H9 (cell line): ENCODE results near the gene TMEM108. TPM values are rescaled to one million over a fixed set of nuclear protein-coding genes. Genes with fewer than 3 reads are reported as not detected.

ENCODE experiments used
- DNase-seq: peaks from one replicate; pipeline ENCODE4 v3.0.0-alpha.2; 2017
- H2AFZ ChIP-seq: one replicate; pipeline ENCODE4 v1.6.1; 2013; ENCODE audit warnings: mild to moderate bottlenecking, low read length, control low read depth, moderate library complexity
- H2AK5ac ChIP-seq: 2 replicates; pipeline ENCODE4 v1.6.1; 2013; ENCODE audit warnings: low read length, control low read depth, mixed read lengths; ENCODE audit not compliant: insufficient read length
- H2BK120ac ChIP-seq: one replicate; pipeline ENCODE4 v1.6.1; 2013; ENCODE audit warnings: low read depth, mild to moderate bottlenecking, low read length, control low read depth, inconsistent platforms; ENCODE audit not compliant: poor library complexity, severe bottlenecking
- H2BK12ac ChIP-seq: 2 replicates; pipeline ENCODE4 v1.6.1; 2013; ENCODE audit warnings: low read length, control low read depth, mixed read lengths, low read depth; ENCODE audit not compliant: insufficient read length
- H2BK15ac ChIP-seq: 2 replicates; pipeline ENCODE4 v1.6.1; 2013; ENCODE audit warnings: low read depth, low read length, control low read depth
- H2BK20ac ChIP-seq: one replicate; pipeline ENCODE4 v1.6.1; 2013; ENCODE audit warnings: low read depth, mild to moderate bottlenecking, low read length, control low read depth, inconsistent platforms; ENCODE audit not compliant: poor library complexity, severe bottlenecking
- H2BK5ac ChIP-seq: 2 replicates; pipeline ENCODE4 v1.6.1; 2013; ENCODE audit warnings: low read length, control low read depth, mixed read lengths; ENCODE audit not compliant: insufficient read length
- H3K14ac ChIP-seq: 2 replicates; pipeline ENCODE4 v1.6.1; 2013; ENCODE audit warnings: low read length, control low read depth; ENCODE audit not compliant: insufficient read depth
- H3K18ac ChIP-seq: 2 replicates; pipeline ENCODE4 v1.6.1; 2013; ENCODE audit warnings: low read depth, mild to moderate bottlenecking, mixed read lengths, low read length, control low read depth; ENCODE audit not compliant: insufficient read length
- H3K23ac ChIP-seq: 2 replicates; pipeline ENCODE4 v1.6.1; 2013; ENCODE audit warnings: low read length, control low read depth, mixed read lengths, low read depth; ENCODE audit not compliant: insufficient read length
- H3K23me2 ChIP-seq: 2 replicates; pipeline ENCODE4 v1.6.1; 2013; ENCODE audit warnings: low read depth, mild to moderate bottlenecking, mixed read lengths, low read length, control low read depth; ENCODE audit not compliant: insufficient read length, poor library complexity, severe bottlenecking
- H3K27ac ChIP-seq: 2 replicates; pipeline ENCODE4 v1.5.1; 2013; ENCODE audit warnings: low read length, control low read depth, mixed read lengths, low read depth; ENCODE audit not compliant: insufficient read length
- H3K27me3 ChIP-seq: 2 replicates; pipeline ENCODE4 v1.6.1; 2013; ENCODE audit warnings: low read length, control low read depth, inconsistent platforms; ENCODE audit not compliant: insufficient read depth
- H3K4ac ChIP-seq: 2 replicates; pipeline ENCODE4 v1.6.1; 2013; ENCODE audit warnings: low read depth, mild to moderate bottlenecking, control low read depth, inconsistent platforms, low read length, moderate library complexity
- H3K4me1 ChIP-seq: 2 replicates; pipeline ENCODE4 v1.6.1; 2013; ENCODE audit warnings: low read length, control low read depth, inconsistent platforms; ENCODE audit not compliant: insufficient read depth
- H3K4me2 ChIP-seq: 2 replicates; pipeline ENCODE4 v1.6.1; 2013; ENCODE audit warnings: low read length, control low read depth, mixed read lengths; ENCODE audit not compliant: insufficient read length, insufficient read depth
- H3K56ac ChIP-seq: 2 replicates; pipeline ENCODE4 v1.6.1; 2013; ENCODE audit warnings: low read depth, mild to moderate bottlenecking, mixed read lengths, low read length, control low read depth; ENCODE audit not compliant: insufficient read length
- H3K79me1 ChIP-seq: 2 replicates; pipeline ENCODE4 v1.6.1; 2013; ENCODE audit warnings: low read depth, mild to moderate bottlenecking, moderate library complexity, low read length, control low read depth, inconsistent platforms; ENCODE audit not compliant: insufficient read depth, poor library complexity, severe bottlenecking
- H3K79me2 ChIP-seq: 2 replicates; pipeline ENCODE4 v1.6.1; 2013; ENCODE audit warnings: low read length, control low read depth, inconsistent platforms; ENCODE audit not compliant: insufficient read depth
- H3K9ac ChIP-seq: 2 replicates; pipeline ENCODE4 v1.6.1; 2013; ENCODE audit warnings: low read length, control low read depth, mixed read lengths; ENCODE audit not compliant: insufficient read length; ENCODE audit errors: extremely low read depth
- H3K9me3 ChIP-seq: one replicate; pipeline ENCODE4 v1.6.1; 2013; ENCODE audit warnings: low read depth, low read length, inconsistent platforms; ENCODE audit not compliant: control insufficient read depth
- H3T11ph ChIP-seq: one replicate; pipeline ENCODE4 v1.6.1; 2013; ENCODE audit warnings: mild to moderate bottlenecking, low read length, control low read depth, inconsistent platforms
- H4K20me1 ChIP-seq: one replicate; pipeline ENCODE4 v1.6.1; 2013; ENCODE audit not compliant: control insufficient read depth, insufficient read length, insufficient read depth
- H4K5ac ChIP-seq: 2 replicates; pipeline ENCODE4 v1.6.1; 2013; ENCODE audit warnings: low read depth, mild to moderate bottlenecking, mixed read lengths, low read length, control low read depth; ENCODE audit not compliant: insufficient read length
- H4K8ac ChIP-seq: replicated peaks from 2 replicates; pipeline ENCODE4 v1.6.1; 2013; ENCODE audit warnings: low read length, control low read depth, mixed read lengths, low read depth; ENCODE audit not compliant: insufficient read length
- H4K91ac ChIP-seq: 2 replicates; pipeline ENCODE4 v1.6.1; 2013; ENCODE audit warnings: low read depth, mild to moderate bottlenecking, moderate library complexity, mixed read lengths, low read length, control low read depth; ENCODE audit not compliant: insufficient read length
- H3K27ac Mint-ChIP-seq, 3 experiments: 2 replicates in 2 of 3; 3 replicates in 1 of 3; pipeline ENCODE4 v1.8.0; 2020 to 2021; ENCODE audit warnings: mixed read lengths in 3 of 3, mild to moderate bottlenecking in 1 of 3, moderate library complexity in 1 of 3
- H3K27me3 Mint-ChIP-seq: 2 replicates; pipeline ENCODE4 v1.8.0; 2021; ENCODE audit warnings: low read depth, mild to moderate bottlenecking, moderate library complexity, mixed read lengths
- H3K36me3 Mint-ChIP-seq, 3 experiments: 2 replicates in 2 of 3; 3 replicates in 1 of 3; pipeline ENCODE4 v1.8.0; 2020 to 2021; ENCODE audit warnings: low read depth in 3 of 3, mixed read lengths in 3 of 3; ENCODE audit not compliant: insufficient read depth in 1 of 3
- H3K4me1 Mint-ChIP-seq, 2 experiments: 2 replicates each; pipeline ENCODE4 v1.8.0; 2020; ENCODE audit warnings: mixed read lengths in 2 of 2
- H3K4me3 Mint-ChIP-seq, 2 experiments: 2 replicates in 1 of 2; 3 replicates in 1 of 2; pipeline ENCODE4 v1.8.0; 2020 to 2021; ENCODE audit warnings: mild to moderate bottlenecking in 2 of 2, mixed read lengths in 2 of 2, moderate library complexity in 1 of 2
- H3K9me3 Mint-ChIP-seq, 2 experiments: 2 replicates in 1 of 2; 3 replicates in 1 of 2; pipeline ENCODE4 v1.8.0; 2020; ENCODE audit warnings: mild to moderate bottlenecking in 2 of 2, mixed read lengths in 2 of 2, moderate library complexity in 1 of 2
- CTCF ChIP-seq: fragments of 200-600 bp; sonication (generic); conservative IDR thresholded peaks from 3 replicates; pipeline ENCODE4 v1.8.0; 2021; ENCODE audit warnings: antibody characterized with exemption, mild to moderate bottlenecking
- WGBS: extraction: QIAGEN DNeasy Blood & Tissue Kit; methylation state at CpG from one replicate; pipeline ENCODE4 v1.1.7; 2013; ENCODE audit warnings: missing lambda C conversion rate, low lambda C conversion rate, mixed read lengths; ENCODE audit not compliant: insufficient read length; ENCODE audit errors: extremely low coverage; 5-methylcytosine and 5-hydroxymethylcytosine counted together
- total RNA-seq: library from RNA; stranded (reverse); gene quantifications from 2 replicates; pipeline ENCODE4 v1.2.1, GENCODE V29; 2021

The TMEM108 gene
- total RNA-seq, 1 experiment from 2014 or later: 5.0 TPM

- Histone ChIP-seq H2AK5ac (no peak overlapping the region), H3T11ph (no peak overlapping the region), H3K4ac (no peak overlapping the region), H3K23me2 (no peaks in the 10 kb centered on the region), H4K20me1 (no peaks in the 10 kb centered on the region), H3K79me2 (no peaks in the 10 kb centered on the region), H2BK15ac (no peak overlapping the region), H4K5ac (no peak overlapping the region), H3K4me2 (no peak overlapping the region), H3K14ac (no peak overlapping the region), H3K4me1 (peaks cover 12% of the 10 kb centered on the region), H3K18ac (no peak overlapping the region), H3K9me3 (no peaks in the 10 kb centered on the region), H4K8ac (no peak overlapping the region), H2BK20ac (no peak overlapping the region), H3K79me1 (no peaks in the 10 kb centered on the region), H2AFZ (no peak overlapping the region), H2BK120ac (no peak overlapping the region), H2BK5ac (no peak overlapping the region), H2BK12ac (no peak overlapping the region), H3K27ac (no peak overlapping the region), H4K91ac (no peak overlapping the region), H3K27me3 (no peaks in the 10 kb centered on the region), H3K56ac (no peak overlapping the region), H3K9ac (no peak overlapping the region), H3K23ac (no peak overlapping the region)
- Mint-ChIP-seq H3K27me3 (no peaks in the 10 kb centered on the region), H3K27ac (peak overlapping the region in 1 of 3 experiments; percentile 6; a peak in 1 of 7 replicates), H3K4me1 (peaks cover 25 to 26% of the 10 kb centered on the region in 2 experiments), H3K9me3 (no peaks in the 10 kb centered on the region), H3K36me3 (no peaks in the 10 kb centered on the region), H3K4me3 (no peak overlapping the region)
- WGBS: no CpG with 5 or more reads among the region's 4 CpGs
- peak; percentile 20 for DNase-seq
- TF ChIP-seq CTCF: no peak
These were observed 336.7 kb downstream of the TMEM108 start for GRCh38 chr3:133374708-133375402.
